ENCODE results near the gene ZNF474. TPM values are rescaled to one million over a fixed set of nuclear protein-coding genes. Genes with fewer than 3 reads are reported as not detected.

Gene ZNF474
- total and polyA plus RNA-seq, 2 donors from 2014 or later, result 0.38 TPM; not detected in 1

DNA sequence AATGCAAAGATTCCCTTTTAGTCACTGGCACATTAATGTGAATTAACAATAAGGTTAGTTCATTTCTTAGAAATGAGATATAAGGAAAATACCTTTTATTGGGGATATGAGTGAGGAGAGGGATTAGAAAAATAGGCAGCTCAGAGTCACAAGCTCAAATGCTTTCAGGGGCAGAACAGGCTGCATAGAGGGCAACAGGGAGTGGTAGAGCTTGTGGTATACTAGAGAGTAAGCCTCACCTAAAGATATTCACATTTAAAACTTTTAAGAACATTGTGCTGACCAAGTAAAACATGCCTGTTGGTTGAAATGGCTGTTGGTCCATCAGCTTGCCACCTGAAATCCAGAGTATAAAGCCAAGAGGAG, 34.7 kb downstream of the ZNF474 start:
- DNase-seq (no peak), FAIRE-seq (no peak)
- intact Hi-C loops (cut with DNase I), result no loop called here
- no peak overlapping the region for H3K4me3 ChIP-seq (ENCODE audit: low read length in 3 of 3)
- TF ChIP-seq, protein P1, sequence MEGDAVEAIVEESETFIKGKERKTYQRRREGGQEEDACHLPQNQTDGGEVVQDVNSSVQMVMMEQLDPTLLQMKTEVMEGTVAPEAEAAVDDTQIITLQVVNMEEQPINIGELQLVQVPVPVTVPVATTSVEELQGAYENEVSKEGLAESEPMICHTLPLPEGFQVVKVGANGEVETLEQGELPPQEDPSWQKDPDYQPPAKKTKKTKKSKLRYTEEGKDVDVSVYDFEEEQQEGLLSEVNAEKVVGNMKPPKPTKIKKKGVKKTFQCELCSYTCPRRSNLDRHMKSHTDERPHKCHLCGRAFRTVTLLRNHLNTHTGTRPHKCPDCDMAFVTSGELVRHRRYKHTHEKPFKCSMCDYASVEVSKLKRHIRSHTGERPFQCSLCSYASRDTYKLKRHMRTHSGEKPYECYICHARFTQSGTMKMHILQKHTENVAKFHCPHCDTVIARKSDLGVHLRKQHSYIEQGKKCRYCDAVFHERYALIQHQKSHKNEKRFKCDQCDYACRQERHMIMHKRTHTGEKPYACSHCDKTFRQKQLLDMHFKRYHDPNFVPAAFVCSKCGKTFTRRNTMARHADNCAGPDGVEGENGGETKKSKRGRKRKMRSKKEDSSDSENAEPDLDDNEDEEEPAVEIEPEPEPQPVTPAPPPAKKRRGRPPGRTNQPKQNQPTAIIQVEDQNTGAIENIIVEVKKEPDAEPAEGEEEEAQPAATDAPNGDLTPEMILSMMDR (IDR thresholded peaks at IDR 0.05; ENCODE audit: borderline replicate concordance, extremely low read depth, insufficient read depth), result no peak
- no peak overlapping the region for H3K27ac ChIP-seq (ENCODE audit: low read depth in 2 of 2, low read length in 2 of 2)
- H3K4me1 ChIP-seq (ENCODE audit: control insufficient read depth in 2 of 3, insufficient read depth in 2 of 3, low read depth in 1 of 3, low read length in 3 of 3), result peaks cover 0 to 4% (median 2%) of the 10 kb centered on the region in 3 donors
- H3K36me3 ChIP-seq (ENCODE audit: control insufficient read depth in 2 of 3, insufficient read depth in 3 of 3, low read length in 3 of 3), result no peaks in the 10 kb centered on the region
- no peaks in the 10 kb centered on the region for H3K27me3 ChIP-seq (ENCODE audit: control insufficient read depth, insufficient read depth, low read length)
- H3K9ac ChIP-seq (ENCODE audit: low read length in 3 of 3), result no peak overlapping the region
- no peaks in the 10 kb centered on the region for H3K9me3 ChIP-seq (ENCODE audit: control insufficient read depth in 2 of 3, insufficient read depth in 1 of 3, low read length in 3 of 3)

GRCh38 chr5:122164831-122165558, 35.6 kb downstream of the ZNF474 start:
- no peak for FAIRE-seq
- peaks cover 0 to 4% (median 2%) of the 10 kb centered on the region in 3 donors for H3K4me1 ChIP-seq (ENCODE audit: control insufficient read depth in 2 of 3, insufficient read depth in 2 of 3, low read depth in 1 of 3, low read length in 3 of 3)
- H3K27ac ChIP-seq (ENCODE audit: low read depth in 2 of 2, low read length in 2 of 2), result no peak overlapping the region
- no peaks in the 10 kb centered on the region for H3K36me3 ChIP-seq (ENCODE audit: control insufficient read depth in 2 of 3, insufficient read depth in 3 of 3, low read length in 3 of 3)
- H3K27me3 ChIP-seq (ENCODE audit: control insufficient read depth, insufficient read depth, low read length), result no peaks in the 10 kb centered on the region
- H3K4me3 ChIP-seq (ENCODE audit: low read length in 3 of 3), result no peak overlapping the region
- intact Hi-C loops (cut with DNase I), result no loop called here
- DNase-seq, result no peak
- TF ChIP-seq, protein P1 (IDR thresholded peaks at IDR 0.05; ENCODE audit: borderline replicate concordance, extremely low read depth, insufficient read depth), result no peak
- no peak overlapping the region for H3K9ac ChIP-seq (ENCODE audit: low read length in 3 of 3)
- no peaks in the 10 kb centered on the region for H3K9me3 ChIP-seq (ENCODE audit: control insufficient read depth in 2 of 3, insufficient read depth in 1 of 3, low read length in 3 of 3)

DNA sequence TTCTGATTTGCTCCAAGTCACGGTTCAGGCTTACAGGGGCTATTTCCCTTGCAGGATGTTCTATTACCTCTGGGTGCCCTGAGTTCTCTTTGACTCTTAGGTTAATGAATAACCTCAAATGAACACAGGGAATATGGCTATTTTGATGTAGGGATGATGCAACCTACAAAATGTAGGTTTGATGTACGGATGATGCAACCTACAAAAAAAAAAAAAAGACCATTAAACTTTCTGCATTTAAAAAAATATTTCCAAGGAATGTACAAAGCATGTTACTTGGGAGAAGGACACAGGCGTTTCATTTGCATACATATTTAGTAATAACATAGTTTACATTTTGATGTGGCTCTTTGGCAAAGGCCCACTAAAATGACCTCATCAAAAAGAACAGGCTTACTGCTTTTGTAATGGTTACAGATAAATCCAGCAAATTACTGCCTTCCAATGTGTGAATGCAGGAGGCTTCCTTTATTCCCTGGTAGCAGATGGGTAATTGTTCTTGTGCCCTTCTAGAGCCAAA, 36.3 kb downstream of the ZNF474 start:
- TF ChIP-seq, protein P1 (IDR thresholded peaks at IDR 0.05; ENCODE audit: borderline replicate concordance, extremely low read depth, insufficient read depth), result no peak
- Histone ChIP-seq H3K9me3 (ENCODE audit: control insufficient read depth in 2 of 3, insufficient read depth in 1 of 3, low read length in 3 of 3) (no peaks in the 10 kb centered on the region), H3K27ac (ENCODE audit: low read depth in 2 of 2, low read length in 2 of 2) (no peak overlapping the region), H3K27me3 (ENCODE audit: control insufficient read depth, insufficient read depth, low read length) (no peaks in the 10 kb centered on the region), H3K4me1 (ENCODE audit: control insufficient read depth in 2 of 3, insufficient read depth in 2 of 3, low read depth in 1 of 3, low read length in 3 of 3) (peaks cover 0 to 4% (median 2%) of the 10 kb centered on the region in 3 donors), H3K9ac (ENCODE audit: low read length in 3 of 3) (no peak overlapping the region), H3K4me3 (ENCODE audit: low read length in 3 of 3) (no peak overlapping the region), H3K36me3 (ENCODE audit: control insufficient read depth in 2 of 3, insufficient read depth in 3 of 3, low read length in 3 of 3) (no peaks in the 10 kb centered on the region)
- FAIRE-seq (peak; percentile 44), DNase-seq (peak in 2 of 5 donors; percentile 51 to 64)
- intact Hi-C loops (cut with DNase I), result no loop called here
